Measurements from ENCODE around the gene C16orf78.

C16orf78 gene

DNA sequence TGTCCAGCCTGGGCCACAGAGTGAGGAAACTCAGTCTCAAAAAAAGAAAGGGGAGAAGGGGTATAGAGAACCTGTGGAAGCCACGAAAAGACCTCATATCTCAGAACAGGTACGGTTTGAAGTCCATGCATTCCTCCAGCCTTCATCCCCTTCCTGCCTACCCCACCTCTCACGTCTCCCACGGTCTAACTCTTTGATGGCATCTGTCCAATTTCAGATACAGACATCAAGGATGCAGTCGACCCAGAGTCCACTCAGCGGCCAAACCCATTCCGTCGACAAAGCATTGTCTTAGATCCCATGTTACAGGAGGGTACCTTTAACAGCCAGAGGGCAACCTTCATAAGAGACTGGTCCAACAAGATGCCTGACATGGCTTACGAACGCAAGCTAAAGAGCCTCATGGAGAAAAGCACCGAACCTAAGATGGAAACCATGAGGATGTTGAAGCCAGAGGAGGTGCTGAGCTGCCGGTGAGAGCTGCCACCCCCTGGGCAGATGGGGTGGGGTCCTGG lies 22.7 kb downstream of the C16orf78 start:
- DNase-seq (ENCODE audit: low spot score) = no peak

DNA sequence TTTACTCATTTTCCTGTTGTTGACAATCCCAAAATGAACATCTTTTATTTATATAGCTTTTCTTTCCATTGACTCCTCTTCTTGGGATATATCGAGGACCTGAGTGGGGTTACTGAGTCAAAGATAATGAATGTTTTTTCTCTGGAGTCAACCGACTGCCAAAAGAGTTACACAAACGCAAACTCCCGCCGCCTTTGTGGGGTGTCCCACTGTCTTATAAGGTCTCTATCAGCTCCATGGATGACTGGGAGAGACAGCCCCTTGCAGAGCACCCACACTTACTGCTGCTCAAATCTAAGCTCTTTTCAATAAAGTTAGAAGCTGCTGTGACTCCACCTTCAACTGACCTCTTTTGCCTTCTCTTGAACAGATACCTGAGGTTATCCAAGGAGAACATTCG lies 25.2 kb downstream of the C16orf78 start:
- DNase-seq (ENCODE audit: low spot score) = no peak

- no peak for DNase-seq (ENCODE audit: low spot score)
These were observed 26.2 kb downstream of the C16orf78 start for GRCh38 chr16:49399594-49400364.

- no peak for DNase-seq (ENCODE audit: low spot score)
These were observed 27.0 kb downstream of the C16orf78 start for GRCh38 chr16:49400611-49401010.

GRCh38 chr16:49405123-49405522 lies 31.5 kb downstream of the C16orf78 start:
- no peak for DNase-seq (ENCODE audit: low spot score)

- DNase-seq (ENCODE audit: low spot score) = no peak
These were observed 31.9 kb downstream of the C16orf78 start for GRCh38 chr16:49405530-49405929.

DNA sequence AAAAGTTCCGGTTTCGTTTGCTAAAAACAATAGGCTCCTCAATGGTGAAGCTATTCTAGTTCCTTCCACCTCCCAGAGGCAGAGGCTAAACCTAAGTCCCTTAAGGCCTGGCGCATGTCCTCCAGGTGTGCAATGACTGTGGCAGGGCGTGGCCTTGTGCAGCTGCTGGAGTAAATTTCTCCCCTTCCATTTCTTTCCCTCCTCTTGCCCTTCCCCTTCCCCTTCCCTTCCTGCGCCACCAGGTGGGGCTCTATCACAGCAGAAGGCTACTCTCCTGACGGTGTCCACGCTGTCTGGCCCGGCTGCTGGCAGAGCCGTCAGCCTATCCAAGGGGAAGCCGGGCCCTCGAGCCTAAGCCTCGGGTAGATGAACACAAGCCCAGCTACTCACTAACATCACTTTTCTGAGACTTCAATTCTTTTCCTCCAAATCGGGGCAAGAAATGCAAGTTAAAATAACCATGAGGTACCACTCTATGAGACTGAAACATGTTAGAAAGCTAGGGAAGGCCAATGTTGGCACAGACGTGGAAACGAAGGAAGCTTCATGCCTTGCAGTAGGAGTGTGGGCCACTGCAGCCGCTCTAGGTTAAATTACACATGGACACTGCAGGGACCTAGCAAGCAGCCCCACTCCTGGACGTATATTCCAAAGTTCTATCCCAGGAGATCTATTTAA lies 34.4 kb downstream of the C16orf78 start:
- DNase-seq (ENCODE audit: low spot score) = peak; percentile 54

- no peak for DNase-seq (ENCODE audit: low spot score)
These were observed 35.5 kb downstream of the C16orf78 start for GRCh38 chr16:49409121-49409520.

DNA sequence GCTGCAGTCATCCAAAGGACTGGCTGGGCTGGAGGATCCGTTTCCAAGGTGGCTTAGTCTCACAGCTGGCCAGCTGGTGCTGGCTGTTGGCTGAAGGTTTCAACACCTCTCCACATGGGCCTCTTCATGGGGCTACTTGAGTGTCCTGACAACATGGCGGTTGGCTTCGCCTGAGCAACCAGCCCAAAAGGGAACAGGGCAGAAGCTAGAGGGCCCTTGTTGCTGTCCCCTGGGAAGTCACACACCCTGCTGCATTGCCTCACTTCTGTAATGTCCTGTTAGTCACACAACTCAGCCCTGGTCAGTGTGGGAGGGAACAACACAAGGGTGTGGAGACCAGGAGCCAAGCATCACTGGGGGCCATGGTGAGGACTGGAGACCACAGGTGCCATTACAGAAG lies 36.6 kb downstream of the C16orf78 start:
- DNase-seq (ENCODE audit: low spot score) = no peak

- DNase-seq (ENCODE audit: low spot score) = no peak
These were observed 37.7 kb downstream of the C16orf78 start for GRCh38 chr16:49411121-49411970.

DNA sequence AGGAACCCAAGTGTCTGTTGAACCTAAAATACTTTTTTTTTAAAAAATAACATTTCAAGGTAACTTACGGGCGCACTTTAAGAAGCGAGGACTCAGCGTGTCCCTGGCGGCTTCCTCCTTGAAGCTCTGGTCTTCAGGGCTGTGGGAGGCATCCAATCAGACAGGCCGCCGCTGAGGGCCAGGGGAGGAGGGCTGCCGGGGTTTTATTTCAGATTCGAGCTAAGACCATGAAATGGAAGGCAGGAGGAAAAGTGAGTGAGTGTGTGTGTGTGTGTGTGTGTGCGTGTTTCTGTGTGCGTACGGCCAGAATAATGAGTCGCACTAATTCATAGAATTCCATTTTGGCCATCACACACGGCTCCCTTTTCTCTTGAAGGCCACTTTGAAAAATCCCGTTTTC lies 41.1 kb downstream of the C16orf78 start:
- no peak for DNase-seq (ENCODE audit: low spot score)

- DNase-seq (ENCODE audit: low spot score) = no peak
These were observed 41.5 kb downstream of the C16orf78 start for GRCh38 chr16:49415083-49415482.

GRCh38 chr16:49416001-49416675 lies 42.5 kb downstream of the C16orf78 start:
- DNase-seq (ENCODE audit: low spot score) = no peak

- no peak for DNase-seq (ENCODE audit: low spot score)
These were observed 43.8 kb downstream of the C16orf78 start for GRCh38 chr16:49417354-49417753.

DNA sequence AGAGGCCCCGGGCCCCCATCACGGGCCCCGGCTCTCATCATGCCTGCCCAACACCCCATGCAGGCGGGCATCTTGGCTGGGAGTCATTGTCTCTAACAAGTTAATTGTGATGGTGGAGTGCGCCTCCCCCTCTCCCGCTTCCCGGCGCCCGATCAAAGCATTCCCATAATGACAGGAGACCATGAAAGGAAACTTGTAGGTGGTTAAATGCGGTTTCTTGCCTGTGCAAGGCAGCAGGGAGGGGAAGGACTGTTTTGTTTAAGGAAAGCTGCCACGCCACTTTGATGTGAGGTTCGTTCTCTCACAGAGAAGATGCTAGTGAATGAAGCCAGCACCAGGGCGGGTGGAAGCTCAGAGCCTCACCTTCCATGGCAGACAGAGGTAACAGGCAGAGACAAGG lies 45.4 kb downstream of the C16orf78 start:
- DNase-seq (ENCODE audit: low spot score) = no peak

DNA sequence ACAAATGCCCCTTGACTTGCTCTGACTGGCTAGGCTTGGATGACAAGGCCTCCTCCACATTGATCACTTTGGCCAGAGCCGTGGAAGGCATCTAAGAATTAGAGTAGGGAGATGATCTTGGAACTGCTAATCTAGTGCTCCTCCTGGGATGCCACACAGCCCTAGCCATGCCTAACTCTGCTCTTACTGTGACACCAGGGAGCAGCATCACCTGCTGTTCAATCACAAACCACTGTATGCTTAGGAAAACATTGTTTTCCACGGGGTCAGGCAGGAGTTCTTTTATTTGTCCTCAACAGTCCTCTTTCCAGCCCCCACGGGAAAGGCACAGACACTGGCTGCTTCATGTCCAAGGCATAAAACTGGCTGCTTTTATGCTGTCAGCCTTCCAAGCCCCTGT lies 46.3 kb downstream of the C16orf78 start:
- no peak for DNase-seq (ENCODE audit: low spot score)

DNA sequence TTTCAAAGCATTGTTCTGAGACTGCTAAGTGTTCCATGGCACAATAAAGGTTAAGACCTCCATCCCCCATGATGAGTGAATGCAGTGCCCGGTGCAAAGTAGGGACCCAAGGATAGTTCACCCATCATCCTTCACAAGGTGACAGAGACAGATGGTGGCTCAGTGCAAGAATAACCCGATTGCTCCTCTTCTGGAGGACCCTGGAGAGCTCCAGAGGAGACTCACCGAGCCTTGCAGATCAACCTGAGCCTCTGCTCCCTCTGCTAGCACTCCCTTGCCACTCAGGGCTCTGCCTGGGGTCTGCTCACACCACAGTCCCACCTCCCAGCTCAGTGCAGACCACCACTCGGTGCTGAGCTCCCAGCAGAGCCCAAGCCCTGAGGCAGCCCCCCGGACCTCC lies 49.3 kb downstream of the C16orf78 start:
- no peak for DNase-seq (ENCODE audit: low spot score)

DNA sequence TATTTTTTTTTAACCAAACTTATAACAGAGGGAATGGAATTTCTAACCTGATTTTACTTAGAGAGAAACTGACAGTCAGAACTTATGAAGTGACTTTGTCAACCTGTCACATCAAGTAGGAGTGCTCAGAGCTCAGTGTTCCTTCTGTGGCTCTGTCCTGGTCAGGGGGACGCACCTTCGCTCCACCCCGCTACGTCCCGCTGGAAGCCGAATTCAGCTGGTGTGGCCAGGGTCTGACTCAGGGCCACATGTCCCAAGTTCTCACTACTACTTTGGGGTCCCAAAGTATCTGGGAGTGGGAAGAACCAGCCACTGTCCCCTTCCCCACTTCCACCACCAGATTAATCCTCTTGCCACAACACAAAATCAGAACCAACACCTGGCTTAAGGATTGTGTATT lies 51.4 kb downstream of the C16orf78 start:
- no peak for DNase-seq (ENCODE audit: low spot score)

DNA sequence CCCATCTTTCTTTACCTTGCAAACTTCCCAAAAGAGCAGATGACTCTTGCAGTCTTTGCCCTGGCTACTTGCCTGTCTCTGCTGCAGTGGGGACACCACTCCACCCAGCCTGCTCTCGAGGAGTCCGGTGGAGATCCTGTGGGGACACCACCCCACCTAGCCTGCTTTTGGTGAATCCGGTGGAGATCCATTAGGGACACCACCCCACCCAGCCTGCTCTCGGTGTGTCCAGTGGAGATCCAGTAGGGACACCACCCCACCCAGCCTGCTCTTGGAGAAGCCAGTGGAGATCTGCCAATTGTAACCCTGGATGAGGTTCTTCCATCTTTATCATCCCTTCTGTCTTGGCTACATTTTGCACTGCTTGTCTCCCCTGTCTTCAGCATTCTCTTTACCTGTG lies 54.2 kb downstream of the C16orf78 start:
- DNase-seq (ENCODE audit: low spot score) = no peak

- no peak for DNase-seq (ENCODE audit: low spot score)
These were observed 55.2 kb downstream of the C16orf78 start for GRCh38 chr16:49428808-49429207.

DNA sequence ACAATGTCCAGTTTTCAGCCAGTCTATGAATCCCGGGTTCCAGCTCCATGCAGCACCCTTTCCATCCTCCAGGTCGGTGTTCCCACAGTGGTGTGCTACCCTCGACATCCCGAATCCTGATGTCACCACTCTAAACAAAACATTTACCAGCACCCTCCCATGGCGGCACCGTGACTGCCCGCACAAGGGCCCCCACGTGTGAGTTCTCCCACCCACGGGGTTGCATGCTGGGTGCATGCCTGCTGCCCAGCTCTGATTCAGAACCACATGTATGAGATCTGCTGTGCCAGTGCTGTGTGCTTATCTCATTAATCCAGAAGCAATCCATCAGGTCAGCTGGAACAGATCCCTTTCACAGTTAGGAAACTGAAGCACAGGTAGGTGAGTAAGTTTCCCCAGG lies 57.4 kb downstream of the C16orf78 start:
- DNase-seq (ENCODE audit: low spot score) = no peak

Measured in HuH-7.5 (cell line).